ENCODE results near the gene ENOX2.

Gene ENOX2

DNA sequence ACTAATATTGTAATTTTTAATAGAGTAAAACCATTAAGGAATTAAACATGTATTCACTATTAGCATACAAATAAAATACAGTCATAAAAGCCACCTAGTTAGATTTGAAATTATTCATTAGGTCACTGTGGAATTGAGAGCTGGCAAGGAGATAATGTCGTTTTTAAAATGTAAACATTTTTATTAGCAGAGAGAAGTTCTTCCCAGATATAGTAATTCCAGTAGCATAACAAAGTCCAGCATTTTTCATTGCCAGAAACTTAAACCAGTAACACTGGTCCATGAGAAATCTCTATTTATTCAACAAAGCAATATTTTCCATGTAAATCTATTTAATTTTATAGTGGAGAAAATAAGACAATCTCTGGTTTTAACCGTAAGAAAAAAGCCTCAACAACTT is 17.5 kb downstream of the ENOX2 start:
- no peak for DNase-seq

DNA sequence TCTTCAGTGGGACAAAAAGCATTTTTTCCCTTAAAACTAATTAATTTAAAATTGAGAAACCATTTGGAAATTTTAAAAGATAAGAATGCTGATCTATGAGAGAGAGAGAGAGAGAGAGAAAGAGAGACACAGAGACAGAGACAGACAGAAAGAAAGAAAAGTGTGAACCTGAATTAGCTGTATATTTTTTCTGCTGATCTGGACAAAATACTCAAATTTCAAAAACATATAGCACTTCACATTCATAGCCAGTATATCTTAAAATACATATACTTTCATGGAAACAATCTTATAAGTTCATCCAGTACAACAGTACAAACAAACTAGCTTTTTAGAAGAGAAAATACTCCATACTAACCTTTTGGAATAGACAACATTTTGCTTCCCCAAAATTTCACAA is 18.4 kb downstream of the ENOX2 start:
- DNase-seq, result no peak

DNA sequence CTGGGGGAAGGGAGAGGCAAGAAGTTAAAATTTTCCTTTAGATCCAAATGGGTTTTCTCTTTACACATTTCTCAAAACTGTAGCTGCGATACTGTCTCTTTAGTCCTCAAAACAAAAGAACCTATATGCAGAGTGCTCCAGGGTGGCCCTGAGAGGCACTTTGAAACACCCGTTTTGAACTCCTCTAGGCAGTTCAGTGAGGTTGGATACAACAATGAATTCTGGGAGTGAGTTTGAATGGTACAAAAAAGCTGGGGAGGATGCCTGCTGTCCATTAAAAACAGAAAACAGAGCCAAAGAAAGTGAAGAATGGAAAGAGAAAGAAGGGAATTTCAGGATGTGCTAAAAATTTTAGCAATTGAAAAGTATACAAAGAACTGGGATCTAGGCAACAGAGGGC is 23.1 kb downstream of the ENOX2 start:
- DNase-seq, result no peak

DNA sequence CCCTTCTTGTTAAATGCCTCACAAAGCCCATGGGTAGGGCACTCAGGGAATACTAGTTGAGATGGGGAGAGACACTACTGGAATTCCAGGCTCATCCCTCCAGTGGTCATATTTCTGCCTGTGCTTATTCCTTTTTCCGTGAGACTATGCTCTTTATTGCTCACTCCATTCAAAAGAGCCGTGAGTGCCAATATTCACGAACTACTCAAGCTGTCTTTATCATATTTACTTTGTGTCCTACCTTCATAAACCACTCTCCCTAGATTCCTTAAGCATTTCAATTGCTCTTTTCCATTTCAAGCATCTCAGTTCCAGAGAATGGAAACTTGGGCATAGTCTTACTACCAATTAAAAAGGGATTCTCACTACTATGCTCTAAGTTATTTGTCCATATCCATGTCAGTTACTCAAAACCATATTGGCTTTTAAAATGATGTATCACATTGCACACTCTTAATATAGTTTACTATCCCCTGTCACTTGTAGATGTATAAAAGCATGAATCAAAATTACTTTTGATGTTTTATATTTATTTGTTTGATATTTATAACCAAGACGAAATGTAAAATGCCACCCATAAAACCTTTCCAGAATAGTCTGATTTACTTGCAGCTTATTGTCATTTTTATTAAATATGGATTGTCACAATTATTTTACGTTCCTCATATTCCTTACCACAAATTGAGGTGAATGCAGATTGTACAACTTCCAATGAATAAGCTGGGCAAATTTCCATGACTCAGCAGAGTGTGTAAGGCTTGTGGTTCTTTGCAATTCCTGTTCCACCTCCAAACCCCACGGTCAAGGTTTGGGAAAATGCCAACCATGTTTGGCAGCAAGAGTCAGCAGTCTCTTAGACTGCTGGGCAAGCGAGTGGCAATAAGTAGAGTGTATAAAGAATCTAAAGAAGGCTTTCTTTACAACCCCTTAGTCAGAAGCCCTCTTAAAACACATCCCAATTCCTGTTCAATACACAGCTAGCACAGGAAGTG is 24.4 kb downstream of the ENOX2 start:
- DNase-seq, result peak in 25 of 51 donors; percentile 0 to 47 (median 7)

DNA sequence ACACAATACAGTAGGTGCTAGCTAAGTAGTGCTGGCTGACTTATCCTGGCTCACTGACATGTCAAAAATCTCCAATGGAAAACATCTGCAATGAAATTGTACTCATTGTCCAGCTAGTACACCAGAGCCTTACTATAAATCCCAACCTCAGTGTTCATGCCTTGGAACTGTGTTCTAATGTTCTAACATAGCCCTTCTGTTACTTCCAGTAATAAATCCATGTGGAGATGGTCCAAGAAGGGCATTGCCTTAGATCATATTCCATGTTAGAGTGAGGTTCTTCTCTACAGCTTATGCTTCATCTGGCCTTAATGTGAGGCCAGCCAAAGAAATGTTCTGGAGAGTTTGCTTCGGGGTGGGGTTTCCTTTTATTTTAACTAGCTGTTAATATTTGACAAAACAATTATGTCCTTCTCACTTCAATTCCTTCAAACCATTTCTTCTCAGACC is 25.1 kb downstream of the ENOX2 start:
- DNase-seq, result no peak

DNA sequence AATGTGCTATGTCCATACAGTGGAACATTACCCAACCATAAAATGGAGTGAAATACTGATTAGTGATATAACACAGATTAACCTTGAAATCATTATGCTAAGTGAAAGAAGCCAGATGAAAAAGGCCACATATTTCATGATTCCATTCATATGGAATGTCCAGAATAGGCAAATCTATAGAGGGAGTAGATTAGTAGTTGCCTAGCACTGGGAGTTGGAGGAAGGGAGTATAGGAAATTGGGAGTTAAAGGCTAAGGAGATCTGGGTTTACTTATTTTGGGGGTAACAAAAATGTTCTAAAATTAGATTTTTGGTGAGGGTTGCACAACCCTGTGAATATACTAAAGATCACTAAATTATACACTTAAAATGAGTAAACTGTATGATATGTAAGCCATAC is 26.8 kb downstream of the ENOX2 start:
- DNase-seq, result no peak

DNA sequence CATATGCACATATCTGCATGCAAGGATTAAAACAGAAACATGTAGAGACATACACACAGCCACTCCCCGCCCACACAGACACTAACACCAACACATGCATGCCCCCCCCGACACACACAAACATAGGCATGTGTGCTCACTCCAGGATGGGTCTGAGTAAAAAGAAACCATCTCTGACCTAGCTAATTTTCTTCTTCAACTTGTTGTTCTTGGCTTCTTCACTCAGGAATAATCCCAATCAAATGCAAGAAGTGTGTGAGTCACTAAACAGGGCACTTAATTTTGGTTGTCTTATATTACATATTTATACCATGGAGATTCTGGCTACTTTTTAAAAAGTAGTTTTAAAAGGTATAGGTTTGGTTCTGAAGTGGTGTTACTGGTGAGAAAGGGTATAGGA is 28.3 kb downstream of the ENOX2 start:
- no peak for DNase-seq

DNA sequence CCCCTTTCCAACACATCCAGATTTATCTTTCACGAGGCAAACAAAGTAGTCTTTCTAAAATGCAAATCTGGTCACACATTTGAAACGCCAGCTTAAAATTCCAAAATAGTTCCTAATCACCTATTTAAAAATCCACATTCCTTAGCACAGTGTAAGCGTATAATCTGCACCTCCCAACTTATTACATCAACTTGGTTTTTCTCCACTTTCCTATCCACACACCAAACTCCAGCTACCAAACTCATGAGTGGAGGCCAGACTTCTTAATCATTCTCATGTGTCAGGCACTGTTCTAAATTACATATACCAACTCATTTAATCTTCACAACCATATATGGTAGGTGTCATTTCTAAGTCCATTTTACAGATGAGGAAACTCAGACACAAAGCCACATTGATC is 33.8 kb downstream of the ENOX2 start:
- DNase-seq, result no peak

DNA sequence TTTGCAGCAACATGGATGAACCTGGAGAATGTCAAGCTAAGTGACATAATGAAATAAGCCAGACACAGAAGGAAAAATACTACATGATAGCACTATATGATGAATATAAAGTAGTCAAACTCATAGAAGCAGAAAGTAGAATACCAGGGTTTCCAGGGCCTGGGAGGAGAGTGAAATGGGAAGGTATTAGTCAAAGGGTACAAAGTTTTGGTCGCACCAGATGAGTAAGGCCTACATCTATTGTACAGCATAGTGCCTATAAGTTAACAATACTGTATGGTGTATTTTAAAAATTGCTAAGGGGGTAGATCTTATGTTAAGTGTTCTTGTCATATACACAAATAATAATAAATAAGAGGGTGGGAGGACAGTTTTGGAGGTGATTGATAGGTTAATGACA is 41.5 kb downstream of the ENOX2 start:
- no peak for DNase-seq

DNA sequence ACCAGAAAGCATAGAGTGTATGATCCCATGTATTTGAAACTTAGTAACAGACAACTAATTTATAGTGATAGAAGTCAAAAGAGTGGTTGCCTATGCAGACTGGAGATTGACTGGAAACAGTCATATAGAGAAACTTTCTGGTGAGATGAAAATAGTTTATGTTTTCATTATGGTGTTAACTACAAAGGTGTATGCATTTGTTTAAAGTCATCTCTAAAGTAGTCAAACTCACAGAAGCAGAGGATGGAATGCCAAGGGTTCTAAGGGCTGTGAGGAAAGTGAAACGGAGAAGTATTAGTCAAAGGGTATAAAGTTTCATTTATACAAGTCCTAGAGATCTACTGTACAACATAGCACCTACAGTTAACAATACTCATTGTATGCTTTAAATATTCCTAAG is 45.8 kb downstream of the ENOX2 start:
- no peak for DNase-seq

DNA sequence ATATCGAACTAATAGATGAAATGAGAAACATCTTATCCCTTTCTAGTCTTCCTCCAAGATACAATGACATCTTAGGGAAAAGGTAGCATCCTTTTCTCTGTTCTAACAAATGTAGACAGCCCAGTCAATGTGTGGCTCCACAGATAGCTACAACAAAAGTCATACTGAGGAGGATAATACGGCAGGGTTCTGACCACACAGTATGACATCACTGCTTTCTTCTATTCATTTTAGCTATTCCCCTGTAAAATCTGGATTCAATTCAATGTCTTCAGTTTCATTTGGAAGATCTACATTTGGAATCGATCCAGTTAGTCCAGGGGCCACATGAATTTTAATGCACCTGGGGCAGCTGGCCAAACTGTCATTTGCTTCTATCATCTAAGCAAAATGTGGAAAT is 51.4 kb downstream of the ENOX2 start:
- DNase-seq, result peak in 1 of 51 donors; percentile 0

DNA sequence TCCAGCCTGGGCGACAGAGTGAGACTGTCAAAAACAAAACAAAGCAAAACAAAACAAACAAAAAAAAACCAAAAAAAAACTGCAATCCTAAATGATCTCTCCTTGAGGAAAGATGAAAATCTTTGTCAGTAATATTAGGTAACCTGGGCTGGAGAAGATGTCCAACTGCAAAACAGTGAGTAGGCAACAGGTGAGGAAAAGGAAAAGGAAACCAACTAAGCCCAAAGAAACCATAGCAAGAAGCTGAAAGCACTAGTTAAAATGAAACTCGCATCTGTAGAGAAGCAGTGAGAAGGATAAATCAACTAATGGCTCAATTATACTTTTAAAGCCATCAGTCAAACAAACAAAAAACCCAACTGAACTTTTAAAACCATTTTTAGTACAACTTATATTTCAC is 54.2 kb downstream of the ENOX2 start:
- DNase-seq, result no peak

DNA sequence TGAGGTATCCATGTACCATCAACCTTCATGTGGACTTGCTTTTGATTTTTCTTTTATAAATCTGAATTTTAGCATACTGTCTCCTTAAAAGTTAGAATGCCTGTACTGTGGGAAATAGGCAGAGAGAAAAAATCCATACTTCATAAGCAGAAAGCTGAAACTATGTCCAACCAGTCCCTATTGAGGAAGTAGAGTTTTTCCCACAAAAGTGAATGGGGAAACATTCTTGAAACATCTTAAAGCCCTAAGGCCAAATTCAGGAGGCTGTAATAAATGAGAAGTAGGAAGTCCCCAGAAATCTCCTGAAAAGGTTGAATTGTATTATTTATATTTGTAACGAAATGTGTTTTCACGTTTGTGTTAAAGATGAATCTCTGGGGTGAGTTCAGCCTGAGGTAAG is 56.3 kb downstream of the ENOX2 start:
- no peak for DNase-seq

DNA sequence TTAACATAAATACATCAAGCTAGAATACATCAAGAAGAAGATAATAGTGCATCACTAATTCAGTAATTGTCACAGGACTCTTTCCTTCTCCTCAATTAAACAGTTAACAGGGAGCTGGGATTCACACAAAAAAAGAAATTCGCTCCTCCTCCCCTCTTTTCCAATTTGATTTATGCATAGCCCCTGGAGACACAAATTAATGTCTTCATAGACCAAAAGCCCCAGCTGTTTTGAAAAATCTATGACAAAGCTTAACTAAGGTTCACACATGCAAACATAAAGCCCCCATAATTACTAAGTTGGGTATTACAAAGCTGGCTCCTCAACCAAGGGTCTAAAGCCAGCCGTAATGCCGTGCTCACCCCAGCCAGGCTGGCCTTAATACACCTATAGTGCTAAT is 61.2 kb downstream of the ENOX2 start:
- no peak for DNase-seq

DNA sequence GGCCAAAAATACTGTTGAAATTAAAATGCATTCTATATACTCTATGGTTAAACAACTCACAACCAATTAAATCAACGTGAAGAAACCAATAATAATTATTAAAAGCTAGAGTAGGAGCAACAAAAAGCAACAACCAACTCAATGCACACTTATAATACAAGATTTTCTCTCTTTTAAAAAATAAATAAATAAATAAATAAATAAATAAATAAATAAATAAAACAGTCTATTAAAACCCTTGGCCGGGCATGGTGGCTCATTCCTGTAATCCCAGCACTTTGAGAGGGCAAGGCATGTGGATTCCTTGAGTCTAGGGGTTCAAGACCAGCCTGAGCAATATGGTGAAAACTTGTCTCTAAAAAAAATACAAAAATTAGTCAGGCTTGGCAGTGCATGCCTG is 62.7 kb downstream of the ENOX2 start:
- DNase-seq, result no peak

DNA sequence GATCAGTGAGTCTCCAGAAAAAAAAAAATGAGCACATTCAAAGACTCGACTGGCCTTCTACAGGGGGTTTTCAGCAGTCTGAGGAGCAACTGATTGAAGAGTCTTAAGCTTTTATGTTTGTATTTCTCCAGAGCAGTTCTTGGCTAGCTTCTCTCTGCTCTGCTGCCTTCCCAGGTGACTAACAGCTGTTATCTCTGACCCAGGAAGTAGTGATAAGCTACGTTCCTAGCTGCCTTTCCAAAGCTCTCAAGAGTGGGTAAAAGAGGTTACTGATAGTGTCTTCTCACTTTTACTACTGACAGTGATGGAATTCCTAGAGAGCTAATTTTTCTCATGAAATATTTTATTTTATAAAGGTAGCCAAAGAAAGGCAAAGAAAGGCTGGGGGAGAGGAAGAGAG is 66.6 kb downstream of the ENOX2 start:
- no peak for DNase-seq

DNA sequence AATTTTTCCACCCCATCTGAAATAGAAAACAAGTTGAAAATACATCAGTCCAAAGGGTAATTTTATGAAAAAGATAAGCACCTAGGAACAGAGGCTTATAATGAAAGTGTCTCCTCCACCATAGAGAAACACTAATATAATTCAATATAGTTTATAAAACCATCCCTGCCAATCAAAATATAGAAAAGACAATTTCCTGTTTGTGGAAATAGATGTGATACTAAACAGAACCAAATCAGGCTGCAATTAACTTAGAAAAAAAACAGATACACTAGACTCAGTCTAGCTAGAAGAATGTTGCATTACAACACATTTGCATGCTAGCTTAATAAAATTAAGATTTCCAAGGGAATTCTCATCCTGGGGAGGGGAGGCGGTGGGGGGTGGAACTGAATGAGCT is 68.2 kb downstream of the ENOX2 start:
- DNase-seq, result no peak

DNA sequence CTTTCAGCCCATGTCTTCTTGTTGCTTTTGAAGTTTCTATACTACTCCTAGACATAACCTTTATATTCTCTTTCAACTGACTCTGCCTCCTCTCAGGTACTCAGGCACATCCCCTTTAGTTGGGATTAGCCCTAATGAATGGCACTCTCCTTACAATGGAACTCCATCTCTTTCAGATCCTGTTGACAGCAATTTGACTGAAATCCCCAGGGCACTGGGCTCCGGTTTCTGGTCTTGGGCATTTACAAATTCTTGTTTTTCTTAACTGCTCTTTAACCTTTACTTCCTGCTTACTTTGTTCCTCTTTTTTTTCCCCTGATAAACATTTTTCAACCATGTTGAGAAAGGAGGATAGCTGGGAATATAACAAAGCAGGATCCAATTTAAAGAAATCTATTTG is 68.9 kb downstream of the ENOX2 start:
- no peak for DNase-seq

DNA sequence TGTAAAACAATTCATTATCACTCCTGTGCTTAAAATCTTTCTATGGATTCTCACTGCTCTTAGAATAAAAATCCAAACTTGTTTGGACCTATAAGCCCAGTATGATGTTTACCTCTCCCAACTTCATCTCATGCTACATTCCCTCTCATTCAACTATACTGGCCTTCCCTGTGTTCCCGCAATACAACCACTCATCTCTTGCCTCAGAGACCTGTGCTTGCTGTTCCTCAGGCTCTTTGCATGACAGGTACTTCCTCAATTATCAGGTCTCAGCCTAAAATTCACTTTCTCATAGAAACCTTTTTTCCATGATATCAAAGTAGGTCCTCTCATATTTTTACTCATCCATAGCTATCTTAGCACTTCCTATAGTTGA is 71.7 kb downstream of the ENOX2 start:
- no peak for DNase-seq

DNA sequence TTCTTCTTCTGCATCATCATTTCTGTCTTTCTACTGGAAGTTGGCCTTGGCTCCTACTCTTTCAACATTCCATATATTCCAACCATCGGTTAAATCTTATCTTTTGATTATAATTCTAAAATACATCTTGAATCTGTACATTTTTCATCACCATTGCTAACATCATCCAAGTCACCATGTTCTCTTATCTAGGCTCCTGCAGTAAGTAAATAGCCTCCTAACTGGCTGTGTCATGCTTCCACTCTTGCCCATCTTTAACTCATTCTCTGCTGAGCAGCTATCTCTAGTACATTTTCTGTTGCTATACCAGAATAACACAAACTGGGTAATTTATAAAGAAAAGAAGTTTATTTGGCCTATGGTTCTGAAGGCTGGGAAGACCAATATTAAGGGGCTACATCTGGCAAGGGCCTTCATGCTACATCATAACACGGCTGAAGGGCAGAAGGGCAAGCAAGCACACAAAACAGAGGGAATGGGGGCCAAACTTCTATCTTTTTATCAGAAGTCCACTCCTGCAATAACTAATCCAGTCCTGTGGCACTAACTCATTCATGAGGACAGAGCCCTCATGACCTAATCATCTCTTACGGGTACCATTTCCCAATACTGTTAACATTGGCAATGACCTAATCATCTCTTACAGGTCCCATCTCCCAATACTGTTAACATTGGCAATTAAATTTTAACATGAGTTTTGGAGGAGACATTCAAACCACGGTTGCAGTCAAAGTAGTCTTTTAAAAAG is 72.2 kb downstream of the ENOX2 start:
- no peak for DNase-seq

DNA sequence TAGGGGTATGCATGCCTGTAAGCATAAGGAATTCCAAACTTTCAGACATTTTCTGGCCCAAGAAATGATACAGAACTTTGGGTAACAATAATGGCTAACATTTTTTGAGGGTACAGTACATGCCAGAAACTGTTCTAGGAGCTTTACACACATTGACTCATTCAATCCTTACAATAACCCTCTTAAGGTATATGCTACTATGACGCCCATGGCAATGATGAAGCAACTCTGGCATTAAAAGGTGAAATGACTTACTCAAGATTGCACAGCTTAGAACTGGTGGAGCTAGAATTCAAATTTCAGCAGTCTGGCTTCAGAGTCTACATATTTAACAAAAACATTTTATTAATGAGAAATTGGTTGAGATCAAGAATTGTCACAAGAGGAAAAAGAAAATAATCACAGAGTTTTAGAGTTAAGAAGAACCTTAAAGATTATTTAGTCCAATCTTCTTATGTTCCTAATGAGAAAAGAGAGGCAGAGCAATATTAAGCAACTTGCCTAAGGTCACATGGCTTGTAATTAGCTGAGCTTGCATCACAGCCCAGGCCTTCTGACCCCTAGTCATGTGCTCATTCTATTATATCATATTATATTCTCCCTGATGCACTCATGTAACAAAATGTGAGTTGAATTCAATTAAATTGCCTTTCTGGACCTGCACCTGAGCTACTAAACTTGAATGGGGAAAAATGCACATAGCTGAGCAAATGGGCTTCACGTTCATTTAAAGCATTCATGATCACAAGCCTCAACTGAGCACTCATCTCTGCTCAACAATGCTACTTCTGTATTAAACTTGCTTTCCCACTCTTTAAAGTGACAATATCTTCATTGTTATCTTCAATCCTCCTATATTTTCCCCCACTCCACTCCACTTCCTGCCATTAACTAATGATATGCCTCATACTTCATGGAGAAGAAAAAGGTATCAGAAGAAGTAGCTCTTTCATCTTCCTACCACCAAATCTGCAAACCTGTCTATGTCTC is 73.2 kb downstream of the ENOX2 start:
- DNase-seq, result peak in 1 of 51 donors; percentile 32

DNA sequence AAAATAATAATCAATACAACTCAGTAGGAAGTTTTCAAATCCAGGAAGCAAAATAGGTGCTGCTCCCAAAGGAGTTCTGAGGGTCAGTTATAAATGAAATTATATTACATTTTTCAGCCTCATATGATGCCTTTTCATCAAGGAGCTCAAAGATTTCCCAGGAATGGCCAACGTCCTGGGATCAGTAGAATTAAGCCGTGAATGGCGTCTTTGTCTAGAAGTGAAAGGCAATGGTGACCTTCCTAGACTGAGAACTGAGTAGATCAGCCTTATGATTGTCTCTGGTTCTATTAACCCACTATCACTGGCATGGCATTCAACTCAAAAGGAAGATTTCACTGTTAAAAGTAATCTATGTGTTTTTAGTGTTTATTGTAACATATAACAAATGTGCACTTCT is 74.4 kb downstream of the ENOX2 start:
- DNase-seq, result no peak
